HG03521 (cell line): ENCODE data around the gene TCF7L1.
"Not testable (repeated sequence)": the region's sequence is repeated elsewhere in the genome, so short reads cannot be mapped to it uniquely, and the experiment has no call there.

Source experiments
- ATAC-seq: cut with Tn5 transposase; IDR thresholded peaks from one replicate; pipeline ENCODE4 v1.9.1; 2021; ENCODE audit warnings: mild to moderate bottlenecking, moderate library complexity; ENCODE audit not compliant: unreplicated experiment

Gene TCF7L1

DNA sequence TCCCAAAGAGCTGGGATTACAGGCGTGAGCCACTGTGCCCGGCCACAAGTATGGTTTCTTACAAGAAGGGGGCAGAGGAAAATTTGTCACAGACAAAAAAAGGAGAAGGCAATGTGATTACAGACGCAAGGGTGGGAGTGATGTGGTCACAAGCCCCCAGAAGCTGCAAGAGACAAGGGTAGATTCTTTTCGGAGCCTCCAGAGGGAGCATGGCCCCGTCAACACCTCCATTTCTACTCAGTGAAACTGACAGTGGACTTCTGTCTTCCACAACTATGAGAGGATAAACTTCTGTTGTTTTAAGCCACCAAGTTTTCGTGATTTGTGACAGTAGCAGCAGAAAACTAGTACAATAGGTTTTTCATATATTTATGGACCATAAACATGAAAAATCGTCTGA is 2.1 kb upstream of the TCF7L1 start:
- no peak for ATAC-seq

DNA sequence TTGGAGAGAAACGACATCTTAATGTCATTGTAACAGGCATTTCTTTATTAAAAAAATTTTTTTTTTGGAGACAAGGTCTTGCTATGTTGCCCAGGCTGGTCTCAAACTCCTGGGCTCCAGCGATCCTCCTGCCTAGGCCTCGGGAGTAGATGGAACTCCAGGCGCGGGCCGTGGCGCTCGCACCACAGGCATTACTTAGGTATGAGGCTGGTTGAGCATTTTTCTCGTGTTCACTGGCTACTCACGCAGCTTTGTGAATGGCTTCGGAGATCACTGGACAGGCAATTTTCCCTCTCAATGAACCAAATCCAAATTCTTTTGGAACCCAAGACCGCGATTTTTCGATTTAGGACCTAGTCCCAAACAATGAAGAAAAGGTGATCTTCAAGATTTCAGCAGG is 795 bp upstream of the TCF7L1 start:
- ATAC-seq = no peak

DNA sequence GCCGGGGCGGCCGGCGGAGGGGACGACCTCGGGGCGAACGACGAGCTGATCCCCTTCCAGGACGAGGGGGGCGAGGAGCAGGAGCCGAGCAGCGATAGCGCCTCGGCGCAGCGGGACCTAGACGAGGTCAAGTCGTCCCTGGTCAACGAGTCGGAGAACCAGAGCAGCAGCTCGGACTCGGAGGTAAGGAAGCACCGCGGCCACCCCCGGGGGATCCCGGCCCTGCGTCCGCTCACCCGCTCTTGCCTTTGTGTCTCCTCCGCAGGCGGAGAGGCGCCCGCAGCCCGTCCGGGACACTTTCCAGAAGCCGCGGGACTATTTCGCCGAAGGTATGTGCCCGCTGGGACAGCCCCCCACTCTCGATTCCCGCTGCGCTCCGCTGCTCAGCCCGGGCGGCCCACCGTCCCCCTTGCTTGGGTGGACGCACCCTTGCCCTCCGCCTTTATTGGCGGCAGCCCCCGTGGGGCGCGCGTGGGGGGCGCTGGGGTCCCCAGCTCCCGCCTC is 611 bp downstream of the TCF7L1 start:
- ATAC-seq = no peak

DNA sequence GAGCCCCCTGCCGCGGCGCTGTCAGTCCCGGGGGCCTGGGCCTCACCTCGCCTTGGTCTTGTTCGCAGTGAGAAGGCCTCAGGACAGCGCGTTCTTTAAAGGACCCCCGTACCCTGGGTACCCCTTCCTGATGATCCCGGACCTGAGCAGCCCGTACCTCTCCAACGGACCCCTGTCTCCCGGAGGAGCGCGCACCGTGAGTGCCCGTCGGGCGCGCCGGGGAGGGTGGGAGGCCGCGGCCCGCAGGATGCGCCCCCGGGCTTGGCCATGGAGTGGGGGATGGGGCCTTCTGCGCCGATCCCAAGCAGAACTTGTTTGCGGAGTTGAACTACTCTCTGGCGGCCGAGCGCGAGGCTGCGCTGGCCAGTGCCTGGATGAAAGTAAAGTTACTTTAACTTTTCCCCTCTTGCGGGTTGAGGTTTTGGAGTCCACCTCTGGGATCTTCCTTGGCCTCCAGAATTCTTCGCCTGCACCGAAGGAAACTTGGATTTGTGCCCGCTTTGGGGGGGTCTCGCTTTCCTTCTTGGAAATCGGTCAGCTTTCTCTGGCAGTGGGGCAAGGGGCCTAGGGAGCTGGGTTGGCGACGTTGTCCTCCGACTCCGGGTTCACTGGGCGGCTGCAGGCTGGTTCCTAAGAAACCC is 1.2 kb downstream of the TCF7L1 start:
- no peak for ATAC-seq

DNA sequence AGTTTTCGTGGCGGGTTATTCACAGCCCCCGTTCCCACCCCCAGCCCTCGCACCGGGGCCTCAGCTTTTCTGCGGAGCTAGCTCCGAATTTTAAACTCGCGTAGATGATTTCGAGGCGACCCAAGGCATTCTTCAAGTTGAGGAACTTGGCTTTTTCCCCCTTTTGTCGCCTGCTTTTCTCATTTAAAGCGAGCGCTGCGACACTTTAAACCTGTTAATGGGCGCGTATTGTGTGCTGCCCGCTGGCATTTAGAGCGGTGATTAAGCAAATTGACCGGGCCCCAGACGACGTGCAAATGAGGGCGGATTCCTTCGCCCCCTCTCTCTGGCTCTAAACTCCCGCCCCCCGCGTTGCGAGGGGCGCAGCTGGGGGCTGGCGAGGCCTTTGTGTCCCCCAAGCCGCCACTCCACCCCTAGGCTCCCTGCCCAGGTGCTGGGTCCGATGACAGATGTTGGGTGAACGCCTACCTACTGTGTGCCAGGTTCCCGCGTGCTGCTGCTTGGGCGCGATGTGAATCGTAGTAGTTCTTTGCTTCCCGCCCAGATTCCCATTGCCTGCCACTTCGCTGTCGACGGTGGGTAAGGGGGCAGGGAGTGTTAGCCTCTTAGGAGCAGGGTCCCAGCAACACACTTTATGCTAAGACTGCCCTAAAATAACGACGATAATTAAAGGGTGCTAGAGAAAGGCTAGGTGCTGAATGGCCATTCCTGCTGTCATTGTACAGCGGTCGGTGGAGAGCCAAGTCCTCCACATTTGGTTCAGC is 1.9 kb downstream of the TCF7L1 start:
- no peak for ATAC-seq

DNA sequence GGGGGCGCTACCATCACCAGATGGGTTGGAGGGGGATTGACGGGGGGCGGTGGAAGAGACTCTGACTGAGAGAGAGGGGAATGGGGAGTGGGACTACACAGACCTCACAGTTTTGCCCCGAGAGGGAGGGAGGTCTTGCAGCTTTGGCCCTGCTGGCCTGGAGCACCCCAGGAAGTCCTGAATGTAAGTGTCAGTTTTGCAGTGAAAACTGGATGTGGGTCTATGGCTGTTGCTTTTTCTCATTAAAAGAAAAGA is 2.4 kb downstream of the TCF7L1 start:
- ATAC-seq = no peak

DNA sequence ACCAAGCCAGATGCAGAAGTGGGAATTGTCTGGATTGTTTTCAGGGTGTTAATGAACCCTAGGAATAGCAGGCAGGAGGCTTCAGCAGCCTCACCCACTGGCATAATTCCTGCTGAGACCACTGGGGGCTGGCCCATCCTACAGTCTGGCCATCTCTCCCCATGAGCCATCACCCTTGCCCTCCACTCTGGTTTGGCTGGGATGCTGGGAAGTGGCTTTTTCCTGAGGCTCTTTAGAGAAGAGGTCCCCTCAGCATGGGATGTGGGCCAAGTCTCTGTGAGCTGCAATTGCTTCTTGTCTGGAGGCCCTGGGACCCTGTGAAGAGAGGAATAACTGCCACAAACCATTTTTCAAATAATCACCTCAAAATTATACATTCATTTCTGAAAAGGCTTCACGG is 4.0 kb downstream of the TCF7L1 start:
- no peak for ATAC-seq

DNA sequence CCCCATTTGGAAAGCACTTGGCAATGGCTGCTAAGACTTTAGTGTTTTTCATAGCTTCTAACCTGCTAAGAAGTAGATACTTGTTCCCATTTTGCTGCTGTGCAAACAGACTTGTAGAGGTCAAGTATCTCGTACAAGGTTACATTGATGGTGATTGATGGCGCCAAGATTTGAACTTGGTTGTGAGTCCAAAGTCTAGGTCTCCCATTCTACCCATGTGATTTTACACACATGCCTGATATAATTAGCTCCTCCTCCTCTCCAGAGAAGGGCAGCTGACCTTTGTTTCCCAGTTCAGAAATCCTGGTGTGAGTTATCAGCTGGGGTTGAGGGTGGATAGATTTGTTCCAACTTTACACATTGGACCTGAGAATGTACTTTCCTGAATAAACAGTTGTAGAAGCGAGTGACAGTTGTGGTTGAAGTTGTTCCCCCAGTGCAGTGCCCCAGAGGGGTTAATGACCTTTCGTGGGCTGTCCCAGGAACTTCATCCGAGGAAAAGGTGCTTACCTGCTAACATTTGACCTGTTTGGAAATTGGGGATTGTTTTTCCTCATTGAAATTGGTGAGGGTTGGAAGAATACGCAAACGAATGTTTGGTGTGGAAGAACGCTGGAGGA is 10.4 kb downstream of the TCF7L1 start:
- ATAC-seq = no peak

DNA sequence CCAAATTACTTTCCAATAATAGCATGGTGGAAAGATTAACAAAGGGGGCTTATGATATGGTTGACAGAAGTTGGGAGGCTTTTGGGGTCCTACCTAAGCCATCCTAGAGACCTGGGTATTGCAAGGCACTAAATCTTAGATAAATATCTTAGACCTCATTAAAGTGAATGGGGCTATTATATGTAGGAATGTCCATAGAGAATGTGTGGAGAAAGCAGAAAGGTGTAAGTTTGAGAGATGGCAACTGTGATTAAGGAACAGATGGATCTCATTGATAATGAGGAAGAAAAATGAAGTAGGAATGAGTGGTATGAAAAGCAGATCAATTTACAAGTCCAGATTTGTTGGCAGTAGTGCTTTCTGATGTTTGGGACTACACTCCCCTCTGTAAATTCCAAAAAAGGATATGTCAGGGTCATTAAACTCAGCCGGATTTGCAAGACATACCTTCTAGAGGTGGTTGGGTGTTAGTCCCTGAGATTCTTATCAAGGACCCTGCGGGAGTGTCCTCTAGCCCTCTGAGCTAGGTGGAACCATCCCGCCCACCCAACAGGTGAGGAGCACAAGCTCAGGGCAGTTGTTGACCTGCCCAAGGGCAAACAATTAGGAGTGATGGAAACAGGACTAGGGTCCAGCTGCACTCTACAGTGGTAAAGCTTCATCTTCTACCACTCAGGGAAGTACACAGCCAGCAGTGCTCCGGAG is 12.1 kb downstream of the TCF7L1 start:
- no peak for ATAC-seq

DNA sequence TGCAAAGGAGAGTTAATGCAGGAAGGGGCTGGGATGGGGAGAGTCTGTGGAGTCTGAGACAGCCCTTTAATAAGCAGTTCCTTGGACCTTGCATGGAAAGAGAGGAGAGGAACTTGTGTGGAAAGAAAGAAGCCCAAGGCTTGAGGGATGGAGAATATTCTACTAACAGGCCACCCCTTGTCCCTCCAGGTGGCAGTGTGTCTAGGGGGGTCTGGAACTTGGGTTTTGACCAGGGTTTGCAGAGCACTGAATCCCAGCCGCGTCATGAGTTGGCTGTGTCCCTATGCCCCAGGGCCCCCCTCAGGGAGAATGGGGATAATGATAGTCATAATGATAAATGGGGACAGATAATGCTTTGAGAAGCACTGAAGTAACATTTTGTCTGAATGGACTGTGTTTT is 15.0 kb downstream of the TCF7L1 start:
- no peak for ATAC-seq

DNA sequence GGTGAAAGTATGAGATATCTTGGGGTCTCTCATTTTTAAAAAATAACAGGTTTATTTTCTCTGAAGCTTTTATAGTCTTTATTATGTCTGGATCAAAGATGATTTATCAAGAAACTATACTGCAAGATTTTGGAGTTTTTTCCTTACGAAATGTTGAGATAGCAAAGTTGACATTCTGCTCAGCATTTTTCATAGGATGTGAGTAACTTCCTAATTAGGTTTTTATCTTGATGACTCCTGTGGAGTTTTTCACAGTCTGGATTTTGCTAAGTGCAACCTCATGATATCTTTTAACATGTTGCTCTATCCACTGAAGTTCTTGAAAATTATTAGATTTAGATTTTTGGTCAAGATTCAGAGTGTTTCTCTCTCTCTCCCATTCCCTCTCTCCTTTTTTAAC is 17.8 kb downstream of the TCF7L1 start:
- no peak for ATAC-seq

DNA sequence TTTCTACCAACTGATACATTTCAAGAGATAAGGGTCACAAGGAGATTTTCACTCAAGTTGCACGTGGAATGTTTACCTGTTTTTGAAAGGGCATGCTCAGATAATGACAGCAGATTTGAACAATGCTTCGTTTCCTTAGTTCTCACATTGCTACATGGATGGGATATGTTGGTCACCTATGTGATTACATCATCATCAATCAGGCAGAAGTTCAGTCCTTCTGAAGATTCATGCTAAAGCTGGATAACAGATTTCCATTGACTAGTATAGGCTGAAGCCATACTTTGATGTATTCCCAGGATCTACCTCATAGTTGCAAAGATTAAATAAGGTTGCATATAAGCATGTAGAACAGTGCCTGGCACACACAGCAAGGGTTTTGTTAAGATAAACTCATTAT is 19.7 kb downstream of the TCF7L1 start:
- ATAC-seq = no peak

DNA sequence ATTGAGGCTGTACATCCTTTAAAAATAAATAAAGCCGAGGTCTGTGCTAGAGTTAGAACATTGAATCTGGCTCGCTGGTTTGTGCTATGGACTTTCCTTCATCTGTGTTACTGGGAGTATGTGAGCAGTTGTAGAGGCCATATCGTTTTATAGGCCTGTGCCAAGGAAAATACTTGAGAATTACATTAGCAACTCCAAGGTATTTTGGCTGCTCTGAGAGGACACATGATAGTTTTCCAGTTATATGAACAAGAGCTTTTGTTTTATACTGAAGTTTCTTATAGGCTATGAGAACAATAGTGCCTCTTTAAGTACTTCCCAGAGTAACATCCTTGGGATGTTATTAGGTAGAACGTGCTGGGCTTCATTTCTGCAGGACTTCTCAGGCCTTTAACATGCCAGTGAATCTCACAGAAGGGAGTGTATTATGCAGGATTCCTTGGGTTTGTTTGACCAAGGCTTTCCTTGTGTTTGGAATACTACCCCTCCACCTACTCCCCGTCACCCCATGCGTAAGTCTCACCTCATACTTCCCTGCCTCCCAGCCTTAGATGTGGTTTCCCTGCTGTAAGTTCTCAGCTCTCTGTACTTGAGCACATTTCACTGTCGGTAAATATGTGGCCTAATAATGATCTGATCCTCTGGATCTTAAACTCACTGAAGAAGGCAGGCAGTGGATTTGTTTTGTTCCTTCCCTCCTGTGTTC is 21.0 kb downstream of the TCF7L1 start:
- ATAC-seq = no peak

DNA sequence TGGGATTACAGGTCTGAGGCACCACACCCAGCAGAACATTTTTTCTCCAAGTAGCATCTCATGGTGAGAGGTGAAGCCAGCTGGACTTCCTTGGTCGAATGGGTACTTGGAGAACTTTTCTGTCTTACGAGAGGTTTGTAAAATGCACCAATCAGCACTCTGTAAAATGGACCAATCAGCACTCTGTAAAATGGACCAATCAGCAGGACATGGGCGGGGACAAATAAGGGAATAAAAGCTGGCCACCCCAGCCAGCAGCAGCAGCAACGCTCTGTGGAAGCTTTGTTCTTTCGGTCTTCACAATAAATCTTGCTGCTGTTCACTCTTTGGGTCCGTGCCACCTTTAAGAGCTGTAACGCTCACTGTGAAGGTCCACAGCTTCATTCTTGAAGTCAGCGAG is 21.9 kb downstream of the TCF7L1 start:
- not testable (repeated sequence) for ATAC-seq

DNA sequence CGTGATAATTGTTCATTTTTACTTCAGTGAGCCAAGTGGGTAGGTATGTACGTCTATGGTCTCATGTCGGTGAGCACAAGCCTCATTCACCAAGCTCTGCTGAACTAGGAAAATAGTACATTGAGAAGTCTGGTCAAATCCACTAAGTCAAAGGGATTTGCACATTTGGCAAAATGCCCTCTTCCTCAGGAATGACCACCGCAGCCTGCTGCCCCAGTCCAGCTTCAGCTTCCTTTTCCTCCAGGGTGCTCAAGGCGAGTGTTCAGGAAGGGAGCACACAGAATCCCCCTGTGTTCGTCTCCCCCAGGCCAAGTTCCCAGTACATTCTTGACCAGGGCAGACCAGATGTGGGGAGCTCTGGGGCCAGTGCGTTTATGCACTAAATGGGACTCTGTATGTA is 23.0 kb downstream of the TCF7L1 start:
- no peak for ATAC-seq

DNA sequence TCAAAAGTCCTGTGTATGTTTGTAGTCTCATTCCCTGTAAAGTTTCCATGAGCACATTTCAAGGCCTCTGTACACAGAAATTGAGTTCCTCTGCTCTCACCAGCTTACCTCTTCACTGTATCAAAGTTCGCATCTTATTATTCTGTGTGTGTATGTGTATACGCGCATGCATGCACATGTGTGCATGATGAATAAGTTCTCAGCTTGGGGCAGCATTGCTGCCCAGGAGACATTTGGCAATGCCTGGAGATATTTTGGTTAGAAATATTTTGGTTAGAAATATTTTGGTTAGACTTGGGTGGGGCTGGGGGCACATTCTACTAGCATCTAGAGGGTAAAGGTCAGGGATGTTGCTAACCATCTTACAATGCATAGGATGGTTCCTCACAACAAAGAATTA is 23.4 kb downstream of the TCF7L1 start:
- ATAC-seq = no peak

DNA sequence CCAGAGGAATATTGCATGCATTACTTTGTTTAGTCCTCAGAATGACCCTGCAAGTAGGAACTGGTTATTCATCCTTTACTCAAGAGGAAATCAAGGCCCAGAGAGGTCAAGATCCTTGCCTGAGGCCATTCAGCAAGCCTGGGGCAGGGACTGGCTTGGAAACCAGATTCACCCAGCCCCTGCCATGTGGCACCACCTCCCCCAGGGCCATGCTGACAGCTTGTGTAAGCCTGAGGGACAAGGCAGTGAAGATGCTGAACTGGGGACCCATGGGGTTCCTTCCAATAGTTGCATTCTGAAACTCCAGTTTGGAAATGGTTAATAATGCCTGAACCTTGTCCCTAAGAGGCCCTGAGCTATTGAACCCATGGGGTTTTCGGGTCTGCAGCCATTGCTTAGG is 24.2 kb downstream of the TCF7L1 start:
- ATAC-seq = no peak

DNA sequence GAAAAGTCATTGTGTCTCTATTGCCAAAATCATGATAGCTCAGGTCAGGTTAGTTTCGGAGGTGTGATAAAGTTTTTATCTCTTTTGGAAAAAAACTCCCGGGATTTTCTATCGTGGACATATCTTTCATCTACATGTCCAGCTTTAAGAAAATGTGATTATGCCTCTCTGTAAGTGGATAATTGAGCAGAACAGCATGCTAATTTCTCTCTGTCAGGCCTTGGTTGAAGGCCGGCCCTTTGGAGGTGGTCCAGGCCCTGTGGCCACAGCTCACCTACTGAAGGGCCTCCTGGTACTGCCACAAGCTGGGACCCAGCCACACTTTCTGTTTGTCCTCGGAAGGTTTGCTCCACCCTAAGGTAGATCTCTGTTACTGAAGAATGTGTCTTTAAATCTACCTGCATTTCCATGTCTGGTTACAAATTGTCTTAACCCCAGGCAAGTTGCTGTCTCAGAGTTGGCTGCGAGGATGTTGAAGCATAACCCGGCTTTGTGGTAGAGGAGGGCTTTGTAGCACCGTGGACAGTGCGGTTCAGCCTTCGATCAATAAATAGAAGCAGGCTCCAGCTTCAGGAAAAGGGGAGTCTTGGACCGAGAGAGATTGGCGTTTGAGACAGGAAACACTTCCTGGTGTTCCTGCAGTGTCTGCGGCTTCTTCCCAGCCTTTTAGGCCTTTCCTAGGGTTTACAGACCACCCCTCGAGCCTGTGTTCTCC is 25.5 kb downstream of the TCF7L1 start:
- no peak for ATAC-seq

DNA sequence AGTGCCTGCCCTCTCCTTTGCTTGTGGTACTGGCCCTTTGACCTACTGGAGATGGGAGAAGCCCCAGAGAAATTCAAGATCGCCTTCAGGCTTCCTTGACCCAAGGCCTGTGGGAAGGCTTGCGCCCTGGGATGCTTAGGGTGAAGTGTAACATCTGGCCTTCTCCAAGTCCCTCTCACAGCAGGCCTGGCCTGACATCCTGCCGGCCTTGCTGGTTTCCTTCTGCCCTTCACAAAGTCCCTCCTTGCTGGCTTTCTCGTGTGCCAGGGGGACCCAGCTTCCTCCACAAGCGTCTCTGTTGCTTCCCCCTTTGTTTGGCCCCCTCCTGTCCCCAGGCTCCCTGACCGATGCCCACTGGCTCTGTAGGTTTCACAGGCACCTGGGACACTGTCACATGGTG is 26.4 kb downstream of the TCF7L1 start:
- ATAC-seq = no peak
